Activated CD8-positive, alpha-beta memory T cell treated with anti-CD3 and anti-CD28 coated beads, Interleukin-2, amount 50 U/mL, for 48 hours (primary cell): ENCODE data around the gene CHCHD3.

Experiments
- DNase-seq: peaks from one replicate; pipeline ENCODE4 v3.0.0-alpha.2; 2020

The CHCHD3 gene

DNA sequence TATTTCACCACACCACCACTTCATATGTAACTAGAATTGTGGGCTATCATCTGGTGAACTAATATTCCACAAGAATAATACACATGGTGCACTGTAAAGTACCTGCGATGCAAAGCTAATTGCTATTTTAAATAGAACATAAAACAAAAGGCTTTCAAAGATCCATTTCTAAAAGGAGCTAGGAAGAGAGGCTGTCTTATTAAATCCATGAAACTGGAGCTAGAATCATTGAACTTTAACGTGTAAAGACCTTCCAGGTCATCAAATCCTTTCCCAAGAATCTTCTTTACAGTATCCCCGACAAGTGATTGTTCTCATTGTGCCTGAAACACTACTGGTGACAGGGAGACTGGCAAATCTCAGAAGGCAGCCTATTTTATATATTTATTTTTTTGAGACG lies 224.9 kb downstream of the CHCHD3 start:
- DNase-seq = no peak

DNA sequence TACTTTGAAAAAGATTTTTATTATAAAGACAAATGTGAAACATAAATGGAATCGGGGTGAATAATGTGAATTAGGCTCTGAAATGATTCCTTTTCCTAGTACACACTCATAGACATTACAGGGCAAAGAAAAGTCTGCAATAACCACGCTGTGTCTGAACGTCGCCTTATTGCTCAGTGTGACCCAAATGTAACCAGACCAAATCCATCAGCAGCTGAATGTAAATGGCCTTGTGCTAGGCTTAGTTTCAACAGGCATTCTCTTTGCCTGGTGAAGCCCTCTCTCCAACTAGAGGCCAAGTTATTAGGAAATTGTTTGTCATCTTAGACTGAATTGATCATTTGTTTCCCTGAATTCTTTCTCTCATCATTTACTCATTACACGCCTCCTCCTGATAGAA lies 225.5 kb downstream of the CHCHD3 start:
- no peak for DNase-seq

DNA sequence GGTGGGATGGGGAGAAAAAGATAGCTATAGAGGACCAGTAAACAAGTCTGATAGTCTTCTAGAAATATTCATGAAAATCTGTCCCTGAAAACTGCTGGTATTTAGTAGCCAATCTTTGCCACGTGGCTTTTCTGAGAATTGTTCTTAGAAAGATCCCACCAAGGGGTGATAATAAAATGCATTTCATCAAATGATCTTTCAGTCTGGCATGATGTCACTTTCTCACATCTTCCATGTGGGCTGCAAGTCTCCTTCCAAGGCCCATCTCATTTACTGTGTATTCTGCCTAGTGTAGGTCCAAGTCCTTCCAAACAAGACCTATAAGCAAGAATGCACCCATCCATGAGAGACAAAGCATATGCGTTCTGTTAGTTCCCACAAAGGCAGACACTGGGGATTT lies 226.0 kb downstream of the CHCHD3 start:
- no peak for DNase-seq

DNA sequence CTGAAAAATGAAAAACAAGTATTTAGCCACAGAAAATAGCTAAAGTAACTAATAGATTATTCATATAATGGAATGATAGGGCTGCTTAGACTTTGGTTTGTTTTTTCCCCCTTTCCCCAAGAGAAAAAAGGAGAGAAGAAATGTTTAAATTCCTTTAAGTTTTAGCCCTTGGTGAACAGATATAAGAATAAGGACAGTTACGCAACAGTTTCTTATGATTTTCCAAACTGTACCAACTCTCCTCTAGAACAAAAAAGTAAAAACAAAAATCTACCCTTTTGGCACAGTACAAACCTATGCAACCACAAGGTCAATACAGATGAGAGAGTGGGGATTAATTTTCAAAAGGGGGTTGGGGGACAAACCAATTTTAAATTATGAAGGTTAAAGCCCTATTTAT lies 227.7 kb downstream of the CHCHD3 start:
- no peak for DNase-seq

DNA sequence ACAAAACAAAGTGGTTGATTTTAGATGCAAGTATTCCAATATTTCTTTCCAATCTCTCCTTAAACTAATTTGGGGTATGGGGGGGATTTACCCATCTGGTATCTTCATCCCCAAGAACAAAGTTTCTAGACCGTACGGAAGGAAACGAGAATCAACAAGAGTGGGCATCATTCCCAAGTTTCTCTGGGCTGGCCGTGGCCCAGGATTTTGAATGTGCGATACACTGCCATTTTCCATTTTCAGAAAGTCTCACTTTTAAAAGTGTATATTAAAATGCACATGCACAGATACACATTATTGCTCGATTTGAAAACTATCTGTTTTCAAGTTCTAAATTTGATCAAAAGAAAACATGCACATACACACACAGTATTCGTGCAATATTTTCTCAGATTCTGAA lies 234.5 kb downstream of the CHCHD3 start:
- DNase-seq = no peak

DNA sequence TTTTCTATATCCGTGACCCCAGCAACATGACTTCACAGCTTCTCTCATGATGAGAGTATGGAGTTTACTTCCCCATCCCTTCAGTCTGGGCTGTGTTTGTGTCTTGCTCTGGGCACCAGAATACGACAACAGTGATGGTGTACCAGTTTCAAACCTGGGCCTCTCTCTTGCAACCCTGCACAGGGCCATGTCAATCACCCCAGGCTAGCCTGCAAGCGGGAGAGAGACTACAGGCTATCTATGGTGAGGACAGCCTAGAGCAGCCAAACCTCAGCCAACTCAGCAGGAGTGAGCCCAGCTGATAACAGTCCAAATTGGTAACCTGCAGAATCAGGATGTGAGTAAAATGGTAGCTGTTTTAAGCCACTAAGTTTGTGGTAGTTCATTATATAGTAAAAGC lies 235.8 kb downstream of the CHCHD3 start:
- no peak for DNase-seq

DNA sequence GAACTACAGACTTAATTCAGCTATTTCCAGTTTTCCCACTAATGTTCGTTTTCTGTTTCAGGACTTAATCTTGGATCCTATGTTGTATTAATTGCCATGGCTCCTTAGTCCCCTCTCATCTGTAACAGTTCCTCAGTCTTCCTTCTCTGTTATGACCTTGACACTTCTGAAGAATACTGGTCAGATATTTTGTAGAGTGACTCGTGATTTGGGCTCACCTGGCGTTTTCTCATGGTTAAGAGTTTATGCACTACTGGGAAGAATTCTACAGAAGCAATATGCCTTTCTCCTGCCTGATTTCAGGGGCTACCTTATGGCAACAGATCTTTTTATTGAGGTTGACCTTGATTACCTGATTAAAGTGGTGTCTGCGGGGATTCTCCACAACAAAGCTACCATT lies 239.4 kb downstream of the CHCHD3 start:
- DNase-seq = no peak

DNA sequence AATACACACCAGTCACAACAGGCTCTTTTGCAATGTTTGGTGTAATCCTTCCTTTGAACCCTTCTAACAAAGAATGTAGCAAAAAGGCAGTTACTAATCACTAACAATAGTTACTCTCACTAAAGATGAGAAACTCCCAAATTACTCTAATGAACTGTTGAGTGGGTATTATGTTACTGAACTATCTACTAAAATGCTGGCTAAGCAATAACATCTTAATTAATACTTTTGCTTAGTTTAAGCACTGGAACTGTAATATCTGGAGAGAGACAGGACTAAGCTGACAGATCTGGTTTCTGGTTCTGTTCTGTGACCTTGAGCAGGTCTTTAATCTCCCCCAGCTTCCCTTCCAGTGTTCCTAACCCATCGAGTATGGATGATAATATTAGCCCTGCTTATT lies 241.7 kb downstream of the CHCHD3 start:
- DNase-seq = no peak

DNA sequence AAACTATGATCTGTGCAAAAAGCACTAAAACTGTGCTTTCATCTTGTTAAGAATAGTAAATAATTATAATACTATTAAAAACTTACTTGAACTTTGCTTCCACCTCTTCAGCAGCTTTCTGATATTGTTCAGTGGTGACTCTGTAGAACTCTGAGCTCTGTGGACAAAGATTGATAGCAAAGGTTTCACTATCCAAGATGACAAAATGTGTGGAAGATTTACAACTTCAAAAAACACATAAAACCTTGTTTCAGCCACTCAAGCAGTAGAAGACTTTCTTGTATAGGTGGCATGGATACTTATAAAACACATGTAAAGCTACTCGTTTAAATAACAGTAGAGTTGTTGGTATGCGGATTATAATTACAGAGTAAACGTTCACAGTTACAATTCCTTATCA lies 243.6 kb downstream of the CHCHD3 start:
- no peak for DNase-seq

DNA sequence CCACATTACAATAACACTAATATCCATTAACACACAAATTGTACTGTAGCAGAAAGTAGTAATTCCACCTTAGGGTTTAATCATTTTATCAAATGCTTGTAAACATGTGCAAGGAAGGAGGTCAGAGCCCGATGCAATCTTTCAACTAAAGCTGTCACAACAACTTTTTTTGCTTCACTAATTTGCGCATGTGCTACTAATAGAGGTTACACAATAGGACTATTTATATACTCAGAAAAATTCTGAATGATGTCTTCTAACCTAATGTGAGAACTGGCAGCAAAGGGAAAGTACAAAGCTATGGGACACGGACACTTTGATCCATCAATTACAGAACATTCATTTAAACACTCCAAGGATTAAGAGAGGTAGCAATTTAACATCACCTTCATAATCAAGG lies 244.4 kb downstream of the CHCHD3 start:
- no peak for DNase-seq

DNA sequence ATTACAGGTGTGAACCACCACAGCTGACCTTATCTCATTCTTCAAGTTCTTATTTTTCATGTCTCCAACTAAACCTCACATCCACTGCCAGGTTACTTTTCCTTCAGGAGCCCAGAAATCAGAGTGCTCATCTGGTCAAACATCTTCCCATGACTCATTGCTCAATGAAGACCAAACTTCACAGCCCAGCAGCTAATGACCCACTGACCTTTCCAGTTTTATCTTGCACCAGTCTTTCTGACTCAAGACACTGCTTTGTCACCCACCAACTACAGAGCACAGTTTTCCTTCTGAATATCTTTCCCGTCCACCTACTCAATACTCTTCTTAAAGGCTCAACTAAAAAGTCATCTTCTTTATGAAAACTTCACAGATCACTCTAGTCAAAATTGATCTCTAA lies 245.1 kb downstream of the CHCHD3 start:
- no peak for DNase-seq

DNA sequence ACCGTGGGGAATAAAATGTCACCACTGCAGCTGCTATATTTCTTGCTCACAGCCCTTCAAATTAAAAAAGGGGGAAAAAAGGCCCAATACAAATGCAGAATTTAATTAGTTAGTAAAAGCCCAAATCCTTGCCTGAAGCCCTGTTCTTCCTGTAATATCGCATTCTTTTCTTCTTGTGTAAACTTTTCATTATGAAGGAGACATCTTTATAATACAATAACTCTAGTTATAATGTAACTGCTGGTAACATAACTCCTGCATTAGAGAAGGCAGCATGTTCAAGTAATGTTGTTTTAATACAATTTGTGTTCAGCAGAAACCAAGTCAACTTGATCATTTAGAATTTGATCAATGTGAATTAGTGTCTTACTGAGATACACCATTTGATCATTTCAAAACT lies 250.9 kb downstream of the CHCHD3 start:
- no peak for DNase-seq

DNA sequence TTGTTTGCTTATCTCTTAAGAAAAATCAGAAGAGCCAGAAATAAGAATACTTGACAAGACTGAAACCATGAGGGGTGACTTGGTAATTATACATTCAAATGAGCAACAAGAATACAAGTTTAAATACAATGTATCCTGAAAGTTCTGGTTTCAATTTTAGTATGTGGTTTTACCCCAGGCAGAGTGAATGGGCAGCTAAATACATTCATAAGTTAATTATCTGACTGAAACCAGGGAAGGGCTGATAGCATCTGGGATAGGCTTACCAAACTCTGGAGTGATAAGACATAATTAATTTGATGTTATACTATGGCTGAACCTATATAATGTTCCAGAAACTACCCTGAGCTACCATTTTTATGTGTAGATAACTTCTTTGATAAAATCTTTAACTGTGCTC lies 253.4 kb downstream of the CHCHD3 start:
- no peak for DNase-seq

DNA sequence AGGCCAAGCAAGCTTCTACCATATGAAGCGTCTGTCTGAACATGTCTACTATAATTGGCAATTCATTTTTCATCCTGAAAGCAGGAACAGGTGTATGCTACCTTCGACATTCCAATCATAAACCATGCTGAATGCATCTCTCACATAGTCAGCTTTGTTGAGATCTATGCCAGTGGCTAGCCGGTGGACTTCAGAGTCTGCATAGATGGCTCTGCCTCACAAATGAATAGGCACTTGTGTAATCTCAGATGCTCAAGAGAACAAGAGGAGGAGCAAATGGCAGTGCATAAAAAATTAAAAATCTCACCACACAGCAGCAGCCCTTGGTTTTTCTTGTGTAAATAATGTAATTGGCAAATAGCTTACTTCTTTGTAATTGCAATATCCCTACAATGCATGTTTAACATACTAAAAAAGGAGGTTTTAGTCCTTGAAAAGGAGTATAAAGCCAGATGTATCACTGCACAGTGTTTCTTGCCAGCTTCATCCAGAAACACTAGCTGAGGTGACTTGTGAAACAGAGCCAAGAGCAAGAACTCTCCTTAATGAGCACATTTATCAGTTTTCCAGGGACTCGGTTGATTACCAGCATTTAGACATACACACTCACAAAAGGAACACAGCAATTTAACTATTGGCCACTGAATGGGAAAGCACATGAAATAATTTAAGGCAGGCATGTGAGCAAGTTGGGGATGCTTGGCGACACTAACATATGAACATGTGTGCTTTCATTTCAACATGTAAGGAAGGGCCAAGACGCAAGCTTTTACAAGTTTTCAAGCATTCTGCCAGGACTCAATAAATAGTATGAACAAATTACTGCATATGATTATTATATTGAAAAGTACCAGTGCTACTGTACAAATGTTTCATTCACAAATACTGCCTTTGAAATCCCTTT lies 255.7 kb downstream of the CHCHD3 start:
- DNase-seq = no peak

DNA sequence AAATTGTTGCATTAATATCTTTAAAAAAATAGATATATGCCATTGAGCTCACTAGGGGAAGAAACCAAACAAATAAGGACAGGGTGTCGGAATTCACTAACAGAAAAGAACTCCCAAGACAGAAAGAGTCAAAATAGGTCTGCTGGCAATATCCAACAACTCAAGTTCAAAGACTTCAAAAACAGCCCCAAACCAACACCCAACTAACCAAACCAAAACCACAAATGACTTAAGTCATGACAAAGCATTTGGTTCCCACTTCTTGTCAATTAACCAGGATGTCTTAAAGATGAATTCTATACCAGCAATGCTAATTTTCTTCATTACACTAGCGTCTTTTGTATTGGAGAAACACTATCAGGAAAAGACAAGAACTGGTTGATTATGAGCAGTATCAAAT lies 256.7 kb downstream of the CHCHD3 start:
- no peak for DNase-seq

DNA sequence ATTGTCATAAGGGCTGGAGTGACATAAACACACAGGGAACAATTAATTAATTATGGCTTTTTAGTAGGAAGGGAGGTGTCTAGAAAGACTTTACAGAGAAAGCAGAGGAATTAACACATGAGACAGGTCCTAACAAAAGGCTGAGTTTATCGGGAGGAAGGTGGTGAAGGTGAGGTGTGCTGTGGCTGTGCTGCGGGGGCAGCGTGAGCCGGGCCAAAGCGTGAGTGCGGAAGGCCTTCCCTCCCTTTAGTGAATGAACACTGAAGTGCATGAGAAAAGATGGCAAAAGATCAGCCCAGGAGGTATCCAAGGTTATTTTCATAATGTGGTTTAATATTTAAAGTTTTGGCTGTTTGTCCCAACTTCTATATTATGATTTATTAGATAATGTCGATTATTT lies 262.2 kb downstream of the CHCHD3 start:
- DNase-seq = no peak

DNA sequence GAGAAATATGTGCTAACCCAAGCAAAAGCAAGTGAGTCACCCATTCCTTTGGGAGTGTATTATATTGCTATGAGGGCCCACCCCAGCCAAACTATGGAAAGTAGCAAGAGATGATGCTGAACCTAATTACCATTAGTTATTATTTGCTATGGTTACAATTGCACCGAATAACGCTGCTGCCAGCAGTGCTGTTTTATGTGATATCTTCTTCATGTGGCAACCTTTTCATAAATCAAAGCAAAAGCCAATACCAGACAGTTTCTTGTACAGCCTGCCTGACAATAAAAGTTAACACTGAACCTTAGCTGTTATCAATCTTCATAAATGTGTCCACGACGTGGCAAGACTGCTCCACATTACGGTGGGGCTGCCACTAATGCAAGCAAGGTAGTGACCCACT lies 263.9 kb downstream of the CHCHD3 start:
- DNase-seq = no peak

DNA sequence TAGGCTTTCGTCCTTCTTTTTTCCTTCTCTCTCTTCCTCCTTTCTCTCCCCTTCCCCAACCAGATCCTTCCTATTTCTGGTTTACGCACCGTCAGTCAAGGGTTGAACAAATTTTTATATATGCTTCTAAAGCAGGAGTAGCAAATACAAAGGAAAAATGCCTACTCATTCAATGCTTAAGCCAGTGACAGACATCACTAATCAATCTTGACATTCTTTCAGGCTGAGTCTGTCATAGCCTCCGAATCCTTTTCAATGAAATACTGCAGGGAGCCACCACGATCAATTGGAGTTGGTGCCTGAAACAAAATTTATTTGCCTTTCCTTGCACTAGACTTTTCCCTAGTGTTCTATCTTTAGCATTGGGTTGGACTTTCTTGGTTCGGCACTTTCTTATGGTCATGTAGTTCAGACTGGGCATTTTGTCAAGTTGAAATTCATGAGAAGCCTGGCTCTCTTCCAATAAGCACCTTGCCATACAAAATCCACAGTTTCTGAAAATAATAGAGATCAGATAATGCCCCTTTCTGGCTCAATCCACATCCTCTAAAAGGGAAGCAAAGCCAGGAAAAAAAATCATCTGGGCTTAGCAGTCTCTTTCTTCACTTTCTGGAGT lies 266.1 kb downstream of the CHCHD3 start:
- no peak for DNase-seq

DNA sequence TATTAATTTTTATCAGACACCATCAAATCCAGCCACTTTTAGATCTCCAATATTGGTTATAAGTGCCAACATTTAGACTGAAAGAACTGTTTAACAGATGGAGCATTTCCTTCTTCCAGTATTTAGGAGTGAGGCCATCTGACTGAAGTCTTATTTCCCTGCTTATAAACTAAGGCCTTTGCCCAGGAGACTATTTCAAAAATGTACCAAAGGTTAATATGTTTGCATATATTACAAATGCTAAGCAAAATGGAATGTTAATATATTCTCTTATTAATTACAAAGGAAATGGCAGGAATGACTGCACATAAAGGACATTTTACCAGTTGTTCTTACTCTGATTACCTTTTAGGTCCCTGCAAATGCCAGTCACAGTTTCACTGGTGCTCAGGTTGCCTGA lies 266.8 kb downstream of the CHCHD3 start:
- DNase-seq = no peak

DNA sequence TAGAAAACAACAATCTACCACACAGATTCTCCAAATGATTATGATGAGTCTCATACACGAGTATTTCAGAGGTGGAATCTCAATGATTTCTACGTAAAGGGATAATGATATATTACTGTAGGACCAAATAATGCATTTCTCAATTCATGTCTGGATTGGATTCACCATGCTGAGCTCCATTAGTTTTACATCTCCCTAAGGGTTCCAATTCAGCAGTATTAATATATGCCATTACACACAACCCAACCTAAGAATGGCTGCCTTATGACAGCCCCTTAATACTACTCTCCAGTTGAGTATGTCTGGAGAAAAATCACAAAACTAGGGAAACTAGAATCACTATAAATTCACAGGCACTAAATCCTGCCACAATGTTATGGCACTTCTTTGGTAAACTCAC lies 271.3 kb downstream of the CHCHD3 start:
- DNase-seq = no peak

DNA sequence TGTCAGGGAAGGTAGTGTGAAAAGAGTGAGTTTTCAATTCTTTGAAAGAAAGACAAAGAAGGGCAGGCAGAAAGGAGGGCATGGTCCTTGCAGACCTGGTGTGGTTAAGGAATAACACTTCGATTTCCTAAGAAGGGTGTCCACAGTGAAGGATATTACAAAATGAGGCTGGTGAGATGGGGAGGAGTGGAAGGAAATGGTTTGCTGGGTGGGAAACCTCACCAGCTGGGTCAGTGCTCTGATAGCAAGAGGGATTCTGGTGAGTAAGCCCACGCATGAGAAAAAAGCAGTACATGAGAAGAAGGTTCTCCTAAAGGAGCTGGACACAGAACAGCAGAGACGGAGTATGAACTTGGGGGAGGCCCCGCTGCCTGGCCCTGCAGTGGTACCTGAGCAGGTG lies 275.1 kb downstream of the CHCHD3 start:
- no peak for DNase-seq

DNA sequence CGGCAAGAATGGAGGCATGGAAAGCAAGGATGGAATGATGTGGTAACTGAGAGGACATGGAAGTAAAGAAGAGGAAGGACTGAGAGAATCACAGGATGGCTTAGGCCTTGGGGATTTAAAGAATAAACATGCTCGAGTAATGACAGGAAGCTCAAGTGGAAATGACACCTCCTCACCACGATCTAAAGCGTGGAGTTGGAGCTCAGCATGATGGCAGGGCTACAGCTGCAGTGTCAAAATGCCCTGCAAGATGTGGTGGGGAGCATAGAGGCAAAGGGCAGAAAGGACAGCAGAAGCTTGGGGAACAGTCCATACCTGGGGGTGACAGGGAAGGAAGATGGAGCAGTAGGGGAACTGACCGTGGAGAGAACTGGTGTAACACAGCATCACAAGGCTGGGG lies 276.1 kb downstream of the CHCHD3 start:
- no peak for DNase-seq

DNA sequence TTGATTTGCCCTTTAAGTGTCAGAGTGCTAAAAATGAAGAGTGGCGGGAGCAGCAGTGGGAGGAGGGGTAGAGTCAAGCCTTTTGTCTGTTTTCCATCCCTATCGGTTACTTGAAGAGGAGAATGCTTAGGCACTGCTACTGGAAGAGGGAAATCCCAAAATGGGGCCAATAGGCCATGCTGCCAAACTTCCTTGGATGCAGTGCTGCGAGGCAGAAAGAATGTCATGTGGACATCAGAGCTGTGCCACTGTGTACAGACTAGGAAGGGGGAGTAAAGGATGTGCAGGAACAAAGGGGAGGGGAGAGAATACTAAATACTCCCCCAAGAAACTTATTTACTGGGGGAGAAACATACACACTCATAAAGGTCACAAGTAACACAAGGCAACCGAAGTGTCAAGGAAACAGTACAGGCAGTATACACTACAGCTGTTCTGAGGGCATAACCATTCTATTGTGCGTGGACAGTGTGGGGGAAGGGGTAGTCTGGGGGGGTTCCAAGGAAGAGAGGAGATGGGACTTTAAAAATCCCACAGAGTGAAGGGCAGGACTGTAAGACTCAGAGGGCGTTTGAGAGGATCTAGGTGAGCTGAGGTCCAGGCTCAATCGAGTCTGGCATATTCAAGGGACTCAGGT lies 276.9 kb downstream of the CHCHD3 start:
- no peak for DNase-seq

DNA sequence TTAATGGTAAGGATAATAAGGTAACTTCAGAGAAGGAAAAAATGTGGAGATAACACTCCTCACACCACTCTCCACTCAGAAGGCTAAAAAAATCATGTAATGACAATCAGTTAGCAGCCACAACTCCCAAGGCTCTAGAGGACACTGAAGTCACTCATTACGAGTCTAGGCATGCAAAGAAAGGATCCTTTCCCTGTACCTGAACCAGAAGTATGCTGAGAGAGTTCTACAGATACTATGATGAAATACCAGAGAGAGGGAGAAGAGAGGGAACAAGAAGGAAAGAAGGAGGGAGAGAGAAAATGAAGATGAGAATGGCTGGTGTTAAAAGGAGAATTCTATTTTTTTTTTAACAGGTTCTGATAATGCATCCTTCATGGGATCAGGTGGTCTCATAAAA lies 281.4 kb downstream of the CHCHD3 start:
- DNase-seq = no peak

DNA sequence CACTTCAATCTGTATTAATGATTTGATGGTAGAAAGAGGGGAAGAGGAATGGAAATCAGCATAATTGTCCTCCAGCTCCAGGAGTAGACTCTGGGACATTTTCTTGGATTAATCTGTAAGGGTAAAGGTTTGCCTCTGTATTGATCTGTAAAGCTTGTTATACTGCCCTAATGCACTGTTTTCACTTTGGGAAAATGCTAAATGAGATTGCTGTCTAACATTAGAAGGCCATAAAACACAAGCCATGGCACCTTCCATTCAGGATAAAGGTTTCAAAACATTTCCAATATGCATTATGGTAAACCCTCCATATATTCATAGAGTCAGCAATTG lies 282.8 kb downstream of the CHCHD3 start:
- DNase-seq = no peak
